GM18867 (cell line): Measurements from ENCODE around the gene CRNN.
A peak's percentile ranks its signal among the peaks of the same experiment; 100 is the strongest.

Source experiments
- ATAC-seq: cut with Tn5 transposase; IDR thresholded peaks from one replicate; pipeline ENCODE4 v1.9.1; 2021; ENCODE audit warnings: mild to moderate bottlenecking, moderate library complexity; ENCODE audit not compliant: unreplicated experiment

The CRNN gene

DNA sequence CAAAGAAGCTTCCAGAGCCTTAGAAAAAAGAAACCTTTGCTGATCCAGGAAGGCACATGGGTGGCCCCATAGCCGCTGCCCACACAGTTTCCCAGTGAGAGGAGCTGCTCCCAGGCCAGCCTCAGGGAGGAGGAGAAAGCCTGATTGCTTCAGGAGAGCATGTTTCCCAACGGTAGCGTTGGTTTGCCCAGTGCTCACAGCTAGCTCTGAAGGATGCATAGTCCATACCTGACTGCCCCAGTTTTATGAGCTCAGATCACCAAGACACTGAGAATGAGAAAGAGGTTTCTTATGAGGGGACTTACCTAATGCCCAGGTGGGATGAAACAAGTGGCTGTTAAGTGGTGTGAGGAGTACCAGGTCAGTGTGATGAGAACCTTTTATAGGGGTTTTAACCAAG, at the start of gene CRNN:
Gene CRNN, minus strand, starts transcription at position 355 of the 400 bp plus-strand sequence. CDS start 2,030 bp downstream, outside the sequence.
- no peak for ATAC-seq

- ATAC-seq = no peak
Measured at GRCh38 chr1:152462636-152463035, 48.6 kb upstream of the CRNN start.

GRCh38 chr1:152461544-152461943, 47.5 kb upstream of the CRNN start:
- no peak for ATAC-seq

GRCh38 chr1:152460529-152460899, 46.5 kb upstream of the CRNN start:
- no peak for ATAC-seq

- ATAC-seq = peak; percentile 94
Measured at GRCh38 chr1:152459596-152460528, 45.8 kb upstream of the CRNN start.

GRCh38 chr1:152458384-152459185, 44.5 kb upstream of the CRNN start:
- ATAC-seq = peak; percentile 38

DNA sequence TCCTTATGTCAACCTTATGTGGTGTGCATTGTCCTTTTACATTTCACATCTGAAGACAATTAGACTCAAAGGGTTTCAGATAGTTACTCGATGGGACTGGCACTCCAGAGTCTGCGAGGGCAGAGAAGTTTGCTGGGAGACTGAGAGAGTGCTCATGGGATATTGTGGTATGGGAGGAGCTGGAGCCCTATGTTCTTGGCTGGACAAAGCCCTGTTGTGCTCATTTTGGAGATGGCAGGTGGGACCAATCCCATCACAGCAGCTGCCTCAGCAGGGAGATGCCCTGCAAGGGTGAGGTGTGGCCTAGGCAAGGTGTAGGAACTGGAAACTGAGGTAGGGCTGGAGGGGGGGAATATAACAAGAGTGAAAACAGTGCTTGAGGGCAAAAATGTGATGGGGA, 43.5 kb upstream of the CRNN start:
- ATAC-seq = no peak

- no peak for ATAC-seq
Measured at GRCh38 chr1:152457071-152457470, 43.0 kb upstream of the CRNN start.

DNA sequence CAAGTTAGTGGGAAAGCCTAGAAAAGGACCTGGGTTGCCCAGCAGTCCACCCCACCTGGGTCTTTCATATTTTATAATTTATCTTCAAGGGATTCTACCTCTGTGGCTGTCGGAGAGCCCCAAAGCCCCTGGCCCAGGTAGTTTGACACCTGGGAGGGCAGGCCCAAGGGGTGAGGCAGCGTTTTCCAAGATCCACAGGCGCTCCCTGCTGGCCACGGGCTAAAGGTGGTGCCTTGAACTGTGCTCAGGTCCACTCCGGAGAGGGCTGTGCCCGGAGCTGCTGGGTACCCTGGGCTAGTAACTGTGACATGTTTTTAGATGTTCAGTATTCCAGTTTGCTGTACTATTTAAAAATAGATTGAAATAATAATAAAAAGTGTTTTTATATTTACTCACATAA, 37.2 kb upstream of the CRNN start:
- ATAC-seq = no peak

- ATAC-seq = no peak
Measured at GRCh38 chr1:152449661-152450060, 35.6 kb upstream of the CRNN start.

- no peak for ATAC-seq
Measured at GRCh38 chr1:152448496-152448895, 34.4 kb upstream of the CRNN start.

GRCh38 chr1:152448095-152448494, 34.0 kb upstream of the CRNN start:
- ATAC-seq = no peak

DNA sequence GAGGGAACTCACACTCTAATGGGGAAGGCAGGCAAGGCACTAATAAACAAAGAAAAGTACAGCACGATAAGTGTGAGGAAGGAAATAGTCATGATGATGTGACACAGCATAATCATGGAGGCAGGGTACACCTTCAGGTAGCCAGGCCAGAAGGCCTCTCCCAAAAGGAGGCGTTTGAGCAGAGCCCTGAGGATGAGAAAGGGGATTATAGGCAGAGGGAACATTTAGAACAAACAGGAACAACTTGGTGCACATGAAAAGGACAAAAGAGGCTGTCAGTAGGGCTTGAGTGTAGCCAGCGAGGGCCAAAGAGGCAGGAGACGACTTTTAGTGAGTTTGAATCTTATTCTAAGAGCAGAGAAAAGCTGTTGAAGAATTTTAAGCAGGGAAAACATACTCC, 33.4 kb upstream of the CRNN start:
- no peak for ATAC-seq

DNA sequence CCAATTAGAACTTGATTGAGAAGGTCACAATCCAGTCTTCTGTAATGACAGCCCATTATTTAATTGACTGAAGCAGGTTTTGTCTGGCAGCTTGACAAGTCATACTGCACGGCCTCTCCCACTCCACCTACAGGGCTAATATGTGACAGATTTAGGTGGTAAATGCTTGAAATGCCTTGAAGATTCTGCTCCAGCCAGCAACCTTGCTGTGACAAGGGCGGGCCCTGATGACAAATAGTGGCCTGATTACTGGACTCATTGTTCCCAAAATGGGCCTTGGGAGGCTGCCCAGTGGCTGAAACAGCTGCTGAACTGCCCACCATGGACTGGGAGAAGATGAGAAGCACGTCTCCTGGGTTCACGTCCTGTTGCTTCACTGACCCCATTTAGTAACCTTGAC, 30.0 kb upstream of the CRNN start:
- ATAC-seq = no peak

GRCh38 chr1:152442765-152443164, 28.7 kb upstream of the CRNN start:
- ATAC-seq = no peak

- ATAC-seq = no peak
Measured at GRCh38 chr1:152442301-152442700, 28.2 kb upstream of the CRNN start.

DNA sequence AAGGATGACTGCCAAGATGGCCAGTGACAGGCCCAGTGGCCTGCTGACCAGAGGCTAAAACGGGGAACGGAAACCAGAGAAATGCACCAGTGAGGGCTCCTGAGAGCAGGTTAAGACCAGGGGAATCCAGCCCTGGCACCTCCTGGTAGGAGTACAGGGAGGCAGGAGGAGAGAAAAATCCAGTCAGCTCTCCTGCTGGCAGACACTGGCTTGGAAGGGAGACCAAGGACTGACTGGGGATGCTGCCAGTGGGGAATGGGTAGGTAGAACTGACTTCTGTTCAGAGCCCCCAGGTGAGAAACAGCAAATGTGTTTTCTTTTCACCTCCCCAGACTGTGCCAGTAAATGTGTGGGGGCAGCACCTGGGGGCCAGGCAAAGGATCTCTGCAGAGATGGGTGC, 27.7 kb upstream of the CRNN start:
- ATAC-seq = no peak

DNA sequence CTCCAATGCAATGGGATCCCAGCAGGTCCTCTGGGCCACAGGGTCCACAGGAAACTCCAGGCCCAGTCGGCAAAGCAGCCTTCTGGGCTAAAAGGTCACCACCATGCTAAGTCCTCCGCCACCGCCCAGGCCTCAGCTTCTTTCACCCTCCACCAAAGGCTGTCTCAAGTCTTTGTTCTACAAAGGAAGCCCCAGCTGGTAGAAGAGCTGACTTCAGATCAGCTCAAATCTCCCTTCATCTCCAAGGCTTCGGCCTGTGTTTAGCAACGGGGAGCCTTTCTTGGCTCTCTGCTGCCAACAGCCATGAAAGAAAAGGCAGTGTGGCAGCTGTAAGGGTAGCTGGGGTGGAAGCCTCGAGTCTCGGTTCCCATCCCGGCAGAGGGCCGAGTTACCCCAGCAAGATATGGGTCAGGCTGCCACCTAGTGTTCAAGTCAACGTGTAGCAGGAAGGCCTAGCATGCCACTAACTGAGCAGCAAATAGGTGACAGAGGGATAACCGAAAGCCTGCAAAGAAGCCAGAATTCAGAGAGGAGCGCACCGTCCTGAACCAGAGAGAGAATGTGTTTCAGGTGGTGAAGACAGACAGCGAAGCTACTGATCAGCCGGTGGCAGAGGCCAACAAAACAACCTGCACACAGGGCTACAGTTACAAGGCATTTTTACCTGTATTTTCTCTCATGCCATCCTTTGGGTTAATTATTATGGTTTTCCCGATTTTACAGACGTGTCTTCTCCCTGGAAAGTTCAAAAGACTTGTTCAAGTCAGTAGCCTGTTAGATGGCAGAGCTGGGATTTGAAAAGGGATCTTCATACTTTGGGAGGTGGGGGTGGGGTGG, 26.8 kb upstream of the CRNN start:
- peak; percentile 99 for ATAC-seq

- ATAC-seq = no peak
Measured at GRCh38 chr1:152436593-152437496, 22.8 kb upstream of the CRNN start.

DNA sequence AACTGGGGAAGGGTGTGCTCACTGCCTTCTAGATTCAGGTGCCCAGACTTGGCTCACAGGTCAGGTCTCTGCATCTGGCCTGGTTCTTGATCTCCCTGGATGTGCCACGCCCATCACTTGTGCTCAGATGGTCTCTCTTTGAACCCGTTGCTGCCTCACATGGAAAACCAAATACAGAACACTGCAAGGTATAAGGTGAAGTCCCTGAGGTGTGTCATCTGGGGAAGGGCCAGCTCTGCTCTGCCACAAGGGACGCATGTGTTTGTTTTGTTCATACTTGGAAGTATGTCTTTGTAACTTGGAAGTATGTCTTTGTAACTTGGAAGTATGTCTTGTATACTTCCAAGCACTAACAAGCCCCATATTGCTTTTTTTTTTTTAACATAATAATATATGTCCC, 13.4 kb upstream of the CRNN start:
- no peak for ATAC-seq
